AG09319 (cell line): Measurements from ENCODE around the gene SPDEF.

ENCODE experiments used
- DNase-seq: peaks from one replicate; pipeline ENCODE4 v3.0.0-alpha.2; 2010; ENCODE audit warnings: low read depth; ENCODE audit errors: extremely low read depth
- TF ChIP-seq, protein P1 (sequence below): IDR thresholded peaks from 2 replicates; pipeline ENCODE4 v1.5.1; 2011; ENCODE audit warnings: low read depth, mild to moderate bottlenecking, inconsistent platforms, low read length, moderate library complexity

The SPDEF gene

DNA sequence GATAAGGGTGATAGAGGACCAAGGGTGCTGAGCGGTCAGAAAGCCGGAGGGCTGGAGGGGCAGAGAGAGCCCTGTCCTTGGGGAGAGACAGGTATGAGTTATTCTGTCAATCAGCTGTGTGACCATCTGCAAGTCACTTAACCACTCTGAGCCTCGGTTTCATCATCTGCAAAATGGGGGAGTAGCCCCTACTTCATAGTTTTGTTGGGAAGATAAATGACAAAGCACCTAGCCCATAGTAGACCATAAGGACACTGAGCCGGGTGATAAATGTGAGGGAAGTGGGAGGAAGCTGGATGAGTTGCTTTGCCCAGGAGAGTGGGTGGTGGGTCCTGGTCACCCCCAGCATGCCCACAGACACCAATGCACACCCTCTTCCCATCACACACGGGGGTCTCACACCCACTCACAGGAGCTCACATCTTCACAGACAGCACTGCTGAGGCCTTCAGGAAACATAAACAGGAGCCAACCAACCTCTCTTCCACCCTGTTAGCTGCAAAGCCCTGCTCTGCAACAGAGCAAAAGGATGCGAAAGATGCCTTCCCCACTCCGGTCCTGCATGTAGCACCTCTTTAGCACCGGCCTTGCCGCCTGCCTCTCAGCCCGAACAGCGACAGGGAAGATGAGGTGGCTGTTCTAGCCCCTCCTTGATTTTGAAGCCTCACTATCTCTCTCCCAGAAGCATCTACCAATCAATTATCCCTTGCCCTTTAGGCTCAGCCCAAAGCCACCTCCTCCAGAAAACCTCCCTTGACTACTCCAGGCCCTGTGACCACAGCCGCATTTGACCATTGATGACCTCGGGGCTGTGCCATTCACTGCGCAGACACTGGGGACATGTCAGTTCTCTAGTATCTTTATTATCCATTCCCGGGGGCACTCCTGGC, 18.9 kb downstream of the SPDEF start:
- TF ChIP-seq, protein P1, sequence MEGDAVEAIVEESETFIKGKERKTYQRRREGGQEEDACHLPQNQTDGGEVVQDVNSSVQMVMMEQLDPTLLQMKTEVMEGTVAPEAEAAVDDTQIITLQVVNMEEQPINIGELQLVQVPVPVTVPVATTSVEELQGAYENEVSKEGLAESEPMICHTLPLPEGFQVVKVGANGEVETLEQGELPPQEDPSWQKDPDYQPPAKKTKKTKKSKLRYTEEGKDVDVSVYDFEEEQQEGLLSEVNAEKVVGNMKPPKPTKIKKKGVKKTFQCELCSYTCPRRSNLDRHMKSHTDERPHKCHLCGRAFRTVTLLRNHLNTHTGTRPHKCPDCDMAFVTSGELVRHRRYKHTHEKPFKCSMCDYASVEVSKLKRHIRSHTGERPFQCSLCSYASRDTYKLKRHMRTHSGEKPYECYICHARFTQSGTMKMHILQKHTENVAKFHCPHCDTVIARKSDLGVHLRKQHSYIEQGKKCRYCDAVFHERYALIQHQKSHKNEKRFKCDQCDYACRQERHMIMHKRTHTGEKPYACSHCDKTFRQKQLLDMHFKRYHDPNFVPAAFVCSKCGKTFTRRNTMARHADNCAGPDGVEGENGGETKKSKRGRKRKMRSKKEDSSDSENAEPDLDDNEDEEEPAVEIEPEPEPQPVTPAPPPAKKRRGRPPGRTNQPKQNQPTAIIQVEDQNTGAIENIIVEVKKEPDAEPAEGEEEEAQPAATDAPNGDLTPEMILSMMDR: no peak
- DNase-seq: no peak

DNA sequence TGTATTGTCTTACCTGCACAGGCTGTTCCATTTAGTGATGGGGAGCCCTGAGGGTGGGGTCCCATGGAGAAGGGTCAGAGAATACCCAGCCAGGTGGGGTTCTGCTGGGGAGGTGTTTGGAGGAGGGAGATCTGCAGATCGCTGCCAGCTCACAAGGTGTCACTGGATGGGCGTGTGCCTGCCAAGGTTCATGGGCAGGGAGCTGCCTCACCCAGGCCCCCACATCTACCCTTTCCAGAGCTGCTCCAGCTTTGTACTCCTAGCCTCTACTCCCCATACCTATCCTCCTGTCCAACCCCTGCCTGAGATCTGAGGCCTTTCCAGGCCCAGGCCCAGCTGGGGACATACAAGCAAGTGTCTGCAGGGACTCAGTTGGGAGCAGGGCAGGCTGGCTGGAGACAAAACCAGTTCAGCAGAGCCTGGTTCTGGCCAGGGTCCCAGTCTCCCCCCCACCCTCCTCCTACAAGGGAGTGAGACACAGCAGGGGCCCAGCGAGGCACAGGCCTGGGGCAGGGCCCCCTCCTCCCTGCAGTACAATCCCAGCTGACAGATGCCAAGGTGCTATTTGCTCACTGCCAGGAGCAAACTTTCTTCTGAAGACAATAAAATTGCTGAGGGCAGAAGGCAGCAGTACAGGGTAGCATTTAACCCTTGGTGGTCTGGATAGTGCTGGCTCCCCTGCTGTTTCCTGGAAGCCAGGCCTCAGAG, 19.7 kb downstream of the SPDEF start:
- TF ChIP-seq, protein P1: no peak
- no peak for DNase-seq

DNA sequence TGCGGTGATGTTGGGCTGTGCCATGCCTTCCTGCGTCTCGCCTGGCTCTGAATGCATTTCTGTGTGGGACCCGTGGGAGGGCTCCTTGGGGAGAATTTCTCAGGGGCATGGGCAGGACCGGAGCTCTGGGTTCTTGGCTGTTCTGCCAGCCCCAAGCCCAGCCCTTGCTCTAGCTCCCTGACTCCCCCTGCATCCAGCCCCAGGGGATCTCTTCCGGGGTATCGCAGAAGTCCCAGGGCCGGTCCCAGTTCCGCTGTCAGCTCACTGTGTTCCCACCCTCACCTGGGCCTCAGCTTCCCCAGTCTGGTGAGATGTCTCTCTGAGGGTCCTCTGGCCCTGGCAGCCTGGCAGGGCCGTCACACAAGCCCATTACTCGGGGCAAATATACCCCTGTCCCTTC, 20.5 kb downstream of the SPDEF start:
- DNase-seq: no peak
- TF ChIP-seq, protein P1: no peak

GRCh38 chr6:34535199-34535598, 20.9 kb downstream of the SPDEF start:
- DNase-seq: no peak
- TF ChIP-seq, protein P1: no peak

DNA sequence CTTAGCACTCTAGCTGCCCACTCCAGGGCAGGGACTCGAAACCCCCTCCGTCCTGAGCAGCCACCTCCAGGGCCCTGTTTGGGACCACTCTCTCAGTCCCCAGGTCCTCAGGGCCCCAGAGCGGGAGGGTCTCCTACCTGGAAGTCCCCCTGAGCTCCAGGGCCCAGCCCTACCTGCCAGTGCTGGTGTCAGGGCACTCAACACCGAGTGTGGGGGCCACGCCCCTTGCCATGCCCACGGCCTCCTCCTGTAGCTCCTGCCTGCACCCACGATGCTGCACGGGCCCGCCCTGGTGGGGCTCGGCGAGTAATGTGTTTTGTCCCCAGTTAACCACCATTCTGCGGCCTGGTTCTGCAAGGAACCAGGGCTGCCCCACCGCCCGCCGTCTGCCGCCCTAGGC, 21.5 kb downstream of the SPDEF start:
- TF ChIP-seq, protein P1: no peak
- no peak for DNase-seq

DNA sequence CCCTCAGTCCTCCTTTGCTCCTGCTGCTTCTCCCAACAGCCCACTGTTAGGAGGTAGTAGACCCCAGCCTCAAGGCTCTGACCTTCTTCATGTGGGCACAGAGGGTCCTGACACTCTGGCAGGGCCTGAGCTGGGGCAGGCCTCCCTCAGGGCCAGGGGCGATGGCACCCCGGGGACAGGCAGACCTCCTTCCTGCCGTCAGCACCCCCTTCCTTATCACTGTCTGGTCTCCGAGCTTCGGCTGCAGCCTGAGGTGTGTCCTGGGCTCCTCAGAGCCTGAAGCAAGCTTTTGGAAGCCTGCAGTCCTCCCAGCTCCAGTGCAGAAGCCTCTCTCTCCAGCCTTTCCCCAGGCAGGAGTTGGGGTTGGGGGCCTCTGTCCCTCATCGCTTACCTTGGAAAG, 22.0 kb downstream of the SPDEF start:
- DNase-seq: no peak
- TF ChIP-seq, protein P1: no peak

- DNase-seq: no peak
- TF ChIP-seq, protein P1: no peak
Observed at GRCh38 chr6:34532230-34532629, 23.9 kb downstream of the SPDEF start.
